Measurements from ENCODE around the gene DMBT1.
A peak's percentile ranks its signal among the peaks of the same experiment; 100 is the strongest.
"Not testable (repeated sequence)": the region's sequence is repeated elsewhere in the genome, so short reads cannot be mapped to it uniquely, and the experiment has no call there.

Gene DMBT1

GRCh38 chr10:122590153-122590552 lies 29.6 kb downstream of the DMBT1 start:
- DNase-seq: no peak

- no peak for DNase-seq
These were observed 31.2 kb downstream of the DMBT1 start for GRCh38 chr10:122591736-122592135.

GRCh38 chr10:122592161-122592560 lies 31.6 kb downstream of the DMBT1 start:
- no peak for DNase-seq

- no peak for DNase-seq
These were observed 57.1 kb downstream of the DMBT1 start for GRCh38 chr10:122617476-122618270.

GRCh38 chr10:122618461-122619165 lies 58.1 kb downstream of the DMBT1 start:
- no peak for DNase-seq

GRCh38 chr10:122620961-122621360 lies 60.4 kb downstream of the DMBT1 start:
- not testable (repeated sequence) for DNase-seq

- DNase-seq: no peak
These were observed 64.0 kb downstream of the DMBT1 start for GRCh38 chr10:122624546-122624945.

- no peak for DNase-seq
These were observed 70.0 kb downstream of the DMBT1 start for GRCh38 chr10:122630526-122630925.

GRCh38 chr10:122632031-122632430 lies 71.5 kb downstream of the DMBT1 start:
- DNase-seq: no peak

- no peak for DNase-seq
These were observed 72.0 kb downstream of the DMBT1 start for GRCh38 chr10:122632576-122632975.

GRCh38 chr10:122636953-122637352 lies 76.4 kb downstream of the DMBT1 start:
- DNase-seq: no peak

- no peak for DNase-seq
These were observed 76.8 kb downstream of the DMBT1 start for GRCh38 chr10:122637376-122637775.

- DNase-seq: no peak
These were observed 77.6 kb downstream of the DMBT1 start for GRCh38 chr10:122638106-122638505.

GRCh38 chr10:122639801-122640200 lies 79.2 kb downstream of the DMBT1 start:
- DNase-seq: no peak

- no peak for DNase-seq
These were observed 80.4 kb downstream of the DMBT1 start for GRCh38 chr10:122640921-122641320.

- no peak for DNase-seq
These were observed 82.4 kb downstream of the DMBT1 start for GRCh38 chr10:122642726-122643605.

GRCh38 chr10:122643931-122644534 lies 83.5 kb downstream of the DMBT1 start:
- no peak for DNase-seq

- DNase-seq: no peak
These were observed 86.2 kb downstream of the DMBT1 start for GRCh38 chr10:122646511-122647382.

GRCh38 chr10:122647383-122647968 lies 86.9 kb downstream of the DMBT1 start:
- DNase-seq: no peak

GRCh38 chr10:122648599-122649428 lies 88.3 kb downstream of the DMBT1 start:
- peak; percentile 6 for DNase-seq

- DNase-seq: no peak
These were observed 89.3 kb downstream of the DMBT1 start for GRCh38 chr10:122649903-122650302.
